Activated naive CD4-positive, alpha-beta T cell treated with anti-CD3 and anti-CD28 coated beads, Interleukin-2, amount 50 U/mL, for 72 hours (primary cell): ENCODE measurements around the gene PLA2G3. TPM values are rescaled to one million over a fixed set of nuclear protein-coding genes. Genes with fewer than 3 reads are reported as not detected.
A peak's percentile ranks its signal among the peaks of the same experiment; 100 is the strongest.
"Not testable (repeated sequence)": the region's sequence is repeated elsewhere in the genome, so short reads cannot be mapped to it uniquely, and the experiment has no call there.

Experiments used
- ATAC-seq, 2 donors: fragments of 150-1000 bp; cut with Tn5 transposase; 2 replicates each; pipeline ENCODE4 v1.10.0; 2021; ENCODE audit warnings: mild to moderate bottlenecking in 2 of 2, moderate library complexity in 2 of 2
- DNase-seq, 2 donors: peaks; one replicate each; pipeline ENCODE4 v3.0.0; 2021 to 2022; ENCODE audit warnings: low spot score in 2 of 2
- H3K27ac Mint-ChIP-seq, 2 donors: one replicate each; pipeline ENCODE4 v1.8.0; 2022; ENCODE audit warnings: mild to moderate bottlenecking in 2 of 2, mixed read lengths in 2 of 2
- H3K36me3 Mint-ChIP-seq, 2 donors: one replicate each; pipeline ENCODE4 v1.8.0; 2022; ENCODE audit warnings: mixed read lengths in 2 of 2
- H3K9me3 Mint-ChIP-seq, 2 donors: one replicate each; pipeline ENCODE4 v1.8.0; 2022; ENCODE audit warnings: mixed read lengths in 2 of 2
- total RNA-seq, 2 donors: library from RNA; stranded (reverse); gene quantifications; one replicate each; pipeline ENCODE4 v1.2.3, GENCODE V29; 2022

Gene PLA2G3
- total RNA-seq: not detected

GRCh38 chr22:31139866-31140716 lies at the start of gene PLA2G3:
PLA2G3 (minus strand) TSS chr22:31140508; CDS start chr22:31140354, 154 bp downstream.
- Mint-ChIP-seq H3K27ac (peak within 1 kb of the TSS; percentile 43 to 65), H3K9me3 (peaks cover 0 to 1% of the 10 kb centered on the region in 2 donors), H3K36me3 (no peaks in the 10 kb centered on the region)
- ATAC-seq (no peak), DNase-seq (no peak)

- no peak overlapping the region for H3K27ac Mint-ChIP-seq
- no peak for ATAC-seq
- DNase-seq: no peak
- peaks cover 0 to 6% of the 10 kb centered on the region in 2 donors for H3K36me3 Mint-ChIP-seq
- H3K9me3 Mint-ChIP-seq: no peaks in the 10 kb centered on the region
Measured at GRCh38 chr22:31187627-31188026, 47.3 kb upstream of the PLA2G3 start.

- Mint-ChIP-seq H3K9me3 (peaks cover 0 to 4% of the 10 kb centered on the region in 2 donors), H3K27ac (no peak overlapping the region), H3K36me3 (peaks cover 4 to 13% of the 10 kb centered on the region in 2 donors)
- DNase-seq: no peak
- peak in 1 of 2 donors; percentile 20 for ATAC-seq
Measured at GRCh38 chr22:31185056-31185455, 44.7 kb upstream of the PLA2G3 start.

- Mint-ChIP-seq H3K36me3 (peaks cover 4 to 15% of the 10 kb centered on the region in 2 donors), H3K27ac (no peak overlapping the region), H3K9me3 (peaks cover 0 to 4% of the 10 kb centered on the region in 2 donors)
- ATAC-seq (no peak), DNase-seq (no peak)
Measured at GRCh38 chr22:31184015-31184414, 43.7 kb upstream of the PLA2G3 start.

- ATAC-seq: peak in 1 of 2 donors; percentile 11
- H3K36me3 Mint-ChIP-seq: peaks cover 4 to 19% of the 10 kb centered on the region in 2 donors
- H3K27ac Mint-ChIP-seq: no peak overlapping the region
- H3K9me3 Mint-ChIP-seq: peaks cover 0 to 4% of the 10 kb centered on the region in 2 donors
- DNase-seq: no peak
Measured at GRCh38 chr22:31179345-31179744, 39.0 kb upstream of the PLA2G3 start.

- Mint-ChIP-seq H3K27ac (no peak overlapping the region), H3K36me3 (peaks cover 4 to 22% of the 10 kb centered on the region in 2 donors), H3K9me3 (peaks cover 0 to 4% of the 10 kb centered on the region in 2 donors)
- ATAC-seq: no peak
- no peak for DNase-seq
Measured at GRCh38 chr22:31178859-31179258, 38.6 kb upstream of the PLA2G3 start.

- Mint-ChIP-seq H3K36me3 (peaks cover 4 to 24% of the 10 kb centered on the region in 2 donors), H3K9me3 (peaks cover 0 to 4% of the 10 kb centered on the region in 2 donors), H3K27ac (peak overlapping the region in 1 of 2 donors; percentile 17)
- ATAC-seq (no peak), DNase-seq (no peak)
Measured at GRCh38 chr22:31177420-31178162, 37.3 kb upstream of the PLA2G3 start.

- Mint-ChIP-seq H3K36me3 (peaks cover 4 to 24% of the 10 kb centered on the region in 2 donors), H3K9me3 (peaks cover 0 to 4% of the 10 kb centered on the region in 2 donors), H3K27ac (no peak overlapping the region)
- no peak for DNase-seq
- ATAC-seq: no peak
Measured at GRCh38 chr22:31176923-31177322, 36.6 kb upstream of the PLA2G3 start.

GRCh38 chr22:31173386-31174145 lies 33.3 kb upstream of the PLA2G3 start:
- H3K36me3 Mint-ChIP-seq: peaks cover 0 to 11% of the 10 kb centered on the region in 2 donors
- ATAC-seq: peak; percentile 95 to 96
- DNase-seq: no peak
- peak overlapping the region; percentile 12 to 77 for H3K27ac Mint-ChIP-seq
- H3K9me3 Mint-ChIP-seq: no peaks in the 10 kb centered on the region

GRCh38 chr22:31171734-31172133 lies 31.4 kb upstream of the PLA2G3 start:
- not testable (repeated sequence) for DNase-seq, H3K36me3 Mint-ChIP-seq, ATAC-seq, H3K9me3 Mint-ChIP-seq
- H3K27ac Mint-ChIP-seq: peak overlapping the region in 1 of 2 donors; percentile 77

- DNase-seq (no peak), ATAC-seq (no peak)
- no peaks in the 10 kb centered on the region for H3K9me3 Mint-ChIP-seq
- H3K36me3 Mint-ChIP-seq: peaks cover 0 to 13% of the 10 kb centered on the region in 2 donors
- no peak overlapping the region for H3K27ac Mint-ChIP-seq
Measured at GRCh38 chr22:31170971-31171370, 30.7 kb upstream of the PLA2G3 start.

GRCh38 chr22:31162015-31162765 lies 21.9 kb upstream of the PLA2G3 start:
- DNase-seq: no peak
- Mint-ChIP-seq H3K27ac (no peak overlapping the region), H3K9me3 (peaks cover 0 to 7% of the 10 kb centered on the region in 2 donors), H3K36me3 (peaks cover 6 to 25% of the 10 kb centered on the region in 2 donors)
- no peak for ATAC-seq

- Mint-ChIP-seq H3K9me3 (peaks cover 0 to 7% of the 10 kb centered on the region in 2 donors), H3K27ac (peak overlapping the region in 1 of 2 donors; percentile 99)
Measured at GRCh38 chr22:31161386-31161785, 21.1 kb upstream of the PLA2G3 start.

GRCh38 chr22:31160328-31160978 lies 20.1 kb upstream of the PLA2G3 start:
- peaks cover 6 to 17% of the 10 kb centered on the region in 2 donors for H3K36me3 Mint-ChIP-seq
- peaks cover 0 to 7% of the 10 kb centered on the region in 2 donors for H3K9me3 Mint-ChIP-seq
- DNase-seq (peak in 1 of 2 donors; percentile 24), ATAC-seq (peak; percentile 49 to 54)
- H3K27ac Mint-ChIP-seq: peak overlapping the region; percentile 98 to 99

More at GRCh38 chr22:31161386-31161785, 21.1 kb upstream of the PLA2G3 start:
- DNase-seq (no peak), ATAC-seq (no peak)
- H3K36me3 Mint-ChIP-seq: peaks cover 6 to 21% of the 10 kb centered on the region in 2 donors

GRCh38 chr22:31155422-31155821 lies 15.1 kb upstream of the PLA2G3 start:
- Mint-ChIP-seq H3K9me3 (peaks cover 0 to 7% of the 10 kb centered on the region in 2 donors), H3K36me3 (peaks cover 6 to 12% of the 10 kb centered on the region in 2 donors), H3K27ac (no peak overlapping the region)
- no peak for DNase-seq
- no peak for ATAC-seq
